Measurements from ENCODE around the gene SP8. TPM values are rescaled to one million over a fixed set of nuclear protein-coding genes. Genes with fewer than 3 reads are reported as not detected.
A peak's percentile ranks its signal among the peaks of the same experiment; 100 is the strongest.
"Not testable (repeated sequence)": the region's sequence is repeated elsewhere in the genome, so short reads cannot be mapped to it uniquely, and the experiment has no call there.

Gene SP8
- total RNA-seq (2014; rRNA removed; shearing (Covaris generic)): not detected in 2 replicates
- not detected in 2 replicates for polyA plus RNA-seq (2016; fragmentation: Nextera tagmentation; extraction: Ambion mirVana)

GRCh38 chr7:20786779-20787659, at the start of gene SP8:
SP8 (minus strand) TSS chr7:20786886; CDS start chr7:20786798, 88 bp downstream.
- H3K79me2 ChIP-seq (ENCODE audit: insufficient read depth): no peaks in the 10 kb centered on the region
- no peaks in the 10 kb centered on the region for H3K9me3 ChIP-seq (ENCODE audit: low read depth)
- no peak within 1 kb of the TSS for H3K27ac ChIP-seq
- peak; percentile 33 for DNase-seq
- no peaks in the 10 kb centered on the region for H4K20me1 ChIP-seq (ENCODE audit: insufficient read depth)
- peak within 1 kb of the TSS; percentile 38 for H3K4me2 ChIP-seq (ENCODE audit: unreplicated experiment)
- no peak within 1 kb of the TSS for H3K9ac ChIP-seq
- no peaks in the 10 kb centered on the region for H3F3A ChIP-seq (ENCODE audit: insufficient read depth)
- 7 to 11% methylated on average over 34 to 50 of the region's 50 CpGs for WGBS, 2 experiments (ENCODE audit: low coverage in 1 of 2, low lambda C conversion rate in 2 of 2, missing lambda C conversion rate in 2 of 2)
- TF ChIP-seq EZH2 (IDR thresholded peaks at IDR 0.05; ENCODE audit: insufficient read depth, poor library complexity, severe bottlenecking) (peak; percentile 11), EZH2phosphoT487 (IDR thresholded peaks at IDR 0.05; ENCODE audit: insufficient read depth, low read depth) (no peak)
- no peaks in the 10 kb centered on the region for H3K4me1 ChIP-seq (ENCODE audit: insufficient read depth)
- peak within 1 kb of the TSS; percentile 49 for H2AFZ ChIP-seq
- H3K27me3 ChIP-seq (replicated peaks; ENCODE audit: insufficient read depth): peaks cover 94% of the 10 kb centered on the region
- no peaks in the 10 kb centered on the region for H3K36me3 ChIP-seq (ENCODE audit: low read depth)
- H3K4me3 ChIP-seq: peak within 1 kb of the TSS; percentile 53
- no peaks in the 10 kb centered on the region for H3K9me2 ChIP-seq (ENCODE audit: insufficient read depth)
- in situ Hi-C loops (cut with MboI): loop anchor here (25.0 kb wide), 1 partner anchor 1225 kb away; no protein-coding TSS in a partner anchor

GRCh38 chr7:20836424-20836823, 49.7 kb upstream of the SP8 start:
- H3K9me3 ChIP-seq (ENCODE audit: low read depth); H2AFZ ChIP-seq; H3K27me3 ChIP-seq (replicated peaks; ENCODE audit: insufficient read depth); in situ Hi-C loops (cut with MboI); H3K4me1 ChIP-seq (ENCODE audit: insufficient read depth); H3F3A ChIP-seq (ENCODE audit: insufficient read depth); H3K9me2 ChIP-seq (ENCODE audit: insufficient read depth); H3K79me2 ChIP-seq (ENCODE audit: insufficient read depth); H3K4me2 ChIP-seq (ENCODE audit: unreplicated experiment); DNase-seq; H3K36me3 ChIP-seq (ENCODE audit: low read depth); H4K20me1 ChIP-seq (ENCODE audit: insufficient read depth); H3K9ac ChIP-seq; H3K27ac ChIP-seq; H3K4me3 ChIP-seq: not testable (repeated sequence)
- WGBS, 2 experiments (ENCODE audit: low coverage in 1 of 2, low lambda C conversion rate in 2 of 2, missing lambda C conversion rate in 2 of 2): 29 to 38% methylated on average over 2 of the region's 2 CpGs

GRCh38 chr7:20835111-20835750, 48.5 kb upstream of the SP8 start:
- no peaks in the 10 kb centered on the region for H3K36me3 ChIP-seq (ENCODE audit: low read depth)
- DNase-seq: no peak
- in situ Hi-C loops (cut with MboI): no loop called here
- no peaks in the 10 kb centered on the region for H3K27me3 ChIP-seq (replicated peaks; ENCODE audit: insufficient read depth)
- H2AFZ ChIP-seq: no peak overlapping the region
- no peaks in the 10 kb centered on the region for H4K20me1 ChIP-seq (ENCODE audit: insufficient read depth)
- no peaks in the 10 kb centered on the region for H3K79me2 ChIP-seq (ENCODE audit: insufficient read depth)
- no peak overlapping the region for H3K4me3 ChIP-seq
- H3K9me2 ChIP-seq (ENCODE audit: insufficient read depth): no peaks in the 10 kb centered on the region
- no peaks in the 10 kb centered on the region for H3K4me1 ChIP-seq (ENCODE audit: insufficient read depth)
- H3K9me3 ChIP-seq (ENCODE audit: low read depth): no peaks in the 10 kb centered on the region
- 66 to 67% methylated on average over 15 of the region's 15 CpGs for WGBS, 2 experiments (ENCODE audit: low coverage in 1 of 2, low lambda C conversion rate in 2 of 2, missing lambda C conversion rate in 2 of 2)
- TF ChIP-seq EZH2 (IDR thresholded peaks at IDR 0.05; ENCODE audit: insufficient read depth, poor library complexity, severe bottlenecking): no peak
- no peak for TF ChIP-seq EZH2phosphoT487 (IDR thresholded peaks at IDR 0.05; ENCODE audit: insufficient read depth, low read depth)
- H3K4me2 ChIP-seq (ENCODE audit: unreplicated experiment): no peak overlapping the region
- H3K9ac ChIP-seq: no peak overlapping the region
- H3F3A ChIP-seq (ENCODE audit: insufficient read depth): no peaks in the 10 kb centered on the region
- no peak overlapping the region for H3K27ac ChIP-seq

- H3K4me1 ChIP-seq (ENCODE audit: insufficient read depth): no peaks in the 10 kb centered on the region
- no peaks in the 10 kb centered on the region for H3K9me3 ChIP-seq (ENCODE audit: low read depth)
- H3K4me3 ChIP-seq: no peak overlapping the region
- H3K27ac ChIP-seq: no peak overlapping the region
- no peaks in the 10 kb centered on the region for H3K27me3 ChIP-seq (replicated peaks; ENCODE audit: insufficient read depth)
- peak; percentile 7 for DNase-seq
- in situ Hi-C loops (cut with MboI): no loop called here
- no peak overlapping the region for H3K4me2 ChIP-seq (ENCODE audit: unreplicated experiment)
- no peak overlapping the region for H2AFZ ChIP-seq
- H3F3A ChIP-seq (ENCODE audit: insufficient read depth): no peaks in the 10 kb centered on the region
- no peaks in the 10 kb centered on the region for H3K36me3 ChIP-seq (ENCODE audit: low read depth)
- H3K79me2 ChIP-seq (ENCODE audit: insufficient read depth): no peaks in the 10 kb centered on the region
- TF ChIP-seq EZH2phosphoT487 (IDR thresholded peaks at IDR 0.05; ENCODE audit: insufficient read depth, low read depth) (no peak), EZH2 (IDR thresholded peaks at IDR 0.05; ENCODE audit: insufficient read depth, poor library complexity, severe bottlenecking) (no peak)
- H3K9me2 ChIP-seq (ENCODE audit: insufficient read depth): no peaks in the 10 kb centered on the region
- no peak overlapping the region for H3K9ac ChIP-seq
- H4K20me1 ChIP-seq (ENCODE audit: insufficient read depth): no peaks in the 10 kb centered on the region
Measured at GRCh38 chr7:20834656-20835055, 48.0 kb upstream of the SP8 start.

All from GM23248 (cell line).